Activated CD8-positive, alpha-beta memory T cell treated with anti-CD3 and anti-CD28 coated beads for 36 hours (primary cell): ENCODE data around the gene TERT. TPM values are rescaled to one million over a fixed set of nuclear protein-coding genes. Genes with fewer than 3 reads are reported as not detected.

ENCODE experiments used
- CTCF ChIA-PET: fragments of 350-600 bp; sonication (Branson Sonifier 250); formaldehyde crosslinking; loops from one replicate; lab custom pipeline; 2021; ENCODE audit warnings: antibody characterized with exemption; lab: Charles Lee
- POLR2A ChIA-PET: fragments of 350-600 bp; sonication (Branson Sonifier 250); formaldehyde crosslinking; loops from one replicate; lab custom pipeline; 2021; ENCODE audit warnings: antibody characterized with exemption; lab: Charles Lee
- total RNA-seq, 2 experiments: library from RNA; stranded (reverse); gene quantifications; one replicate each; pipeline ENCODE4 v1.2.3, GENCODE V29; 2021

TERT gene
- total RNA-seq, 2 experiments from 2014 or later, result 2.9 to 4.0 TPM

DNA sequence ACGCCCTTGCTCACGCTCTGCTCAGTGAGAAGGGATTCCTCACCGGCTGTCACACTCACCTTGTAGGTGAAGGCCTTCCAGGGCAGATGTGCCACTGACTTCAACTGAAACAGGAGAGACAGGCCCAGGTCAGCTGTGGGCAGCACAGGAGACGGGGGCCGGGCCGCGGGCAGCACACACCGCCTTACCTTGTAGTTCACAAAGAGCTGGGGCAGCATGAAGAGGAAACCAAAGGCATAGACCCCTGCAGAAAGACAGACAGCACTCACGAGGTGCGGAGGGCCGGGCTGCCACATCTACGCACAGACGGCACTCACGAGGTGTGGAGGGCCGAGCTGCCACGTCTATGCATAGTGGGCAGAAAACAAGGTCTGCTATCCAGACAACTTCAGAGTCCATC is 26.7 kb upstream of the TERT start:
- CTCF ChIA-PET, result no interaction called here
- POLR2A ChIA-PET, result no interaction called here

DNA sequence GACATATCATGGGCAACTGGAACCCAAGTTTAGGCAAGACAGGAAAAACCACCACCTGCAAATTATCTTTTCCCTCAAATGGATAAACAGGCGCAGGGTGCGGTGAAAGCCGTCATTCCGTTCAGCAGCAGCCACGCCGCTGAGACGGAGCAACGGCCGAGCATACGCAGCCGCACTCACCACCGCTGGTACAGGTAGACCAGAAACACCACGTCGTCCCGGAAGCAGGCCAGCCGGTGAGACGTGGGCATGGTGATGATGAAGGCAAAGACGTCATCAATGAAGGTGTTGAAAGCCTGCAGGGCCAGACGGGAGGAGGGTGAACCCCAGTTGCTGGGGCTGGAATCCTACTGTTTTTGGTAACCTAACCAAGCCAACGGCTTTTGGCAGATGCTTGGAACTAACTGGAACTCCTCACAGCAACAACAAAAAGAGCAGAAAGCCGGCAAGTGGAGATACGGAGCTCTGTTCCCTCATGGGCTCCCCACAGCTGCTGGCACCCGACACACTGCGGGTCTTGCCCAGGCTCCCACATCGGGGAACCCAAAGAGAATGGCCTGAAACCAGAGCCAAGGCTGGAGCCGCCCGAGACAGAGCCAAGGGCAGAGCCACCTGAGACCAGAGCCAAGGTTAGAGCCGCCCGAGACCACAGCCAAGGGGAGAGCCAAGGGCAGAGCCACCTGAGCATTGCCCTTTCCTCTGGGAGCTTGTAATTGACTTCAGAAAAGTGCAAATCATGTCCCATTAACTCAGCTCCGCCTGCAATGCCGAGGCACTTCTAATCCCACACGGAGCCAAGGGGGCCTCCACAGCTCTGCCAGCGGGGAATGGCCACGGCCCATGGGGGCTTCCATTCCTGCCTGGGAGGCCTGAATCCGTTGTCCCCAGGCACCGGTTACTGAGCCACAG is 25.8 kb upstream of the TERT start:
- POLR2A ChIA-PET, result no interaction called here
- CTCF ChIA-PET, result no interaction called here

DNA sequence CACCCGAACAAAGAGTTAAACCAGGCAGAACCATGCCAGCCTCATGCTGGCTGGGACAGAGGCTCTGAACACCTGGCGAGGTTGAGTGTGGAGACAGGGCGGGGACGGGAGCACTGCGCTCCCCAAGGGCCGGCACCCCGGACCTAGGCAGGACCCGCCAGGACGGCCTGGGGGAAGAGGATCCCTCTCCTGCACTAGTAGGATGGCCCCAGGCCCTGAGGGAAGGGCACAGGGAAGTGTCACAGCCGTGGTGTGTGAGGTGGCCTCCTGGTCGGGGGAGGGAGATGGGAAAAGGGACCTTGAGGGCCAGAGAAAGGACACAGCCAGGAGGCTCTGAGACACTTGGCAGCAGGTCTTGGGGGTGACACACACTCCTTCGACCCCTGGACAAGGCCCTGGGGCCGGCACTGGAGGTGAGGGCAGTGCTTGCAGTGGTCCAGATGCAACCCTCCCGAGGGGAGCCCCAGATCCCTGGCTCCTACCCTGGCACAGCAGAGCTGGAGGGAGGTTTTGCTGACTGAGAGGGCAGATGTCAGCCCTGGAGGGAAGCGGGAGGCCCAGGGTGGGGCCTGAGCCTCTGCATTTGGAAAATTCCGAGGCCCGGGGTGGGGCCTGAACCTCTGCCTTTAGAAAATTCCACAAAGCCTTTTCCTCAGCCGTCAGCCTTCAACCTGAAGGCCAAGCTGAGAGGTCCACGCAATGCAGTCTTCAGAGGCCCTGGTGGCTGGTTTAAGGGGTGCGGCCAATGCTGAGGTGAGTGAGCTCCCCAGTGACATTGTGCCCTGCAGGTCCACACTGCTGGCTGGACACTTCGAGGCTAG is 24.8 kb upstream of the TERT start:
- POLR2A ChIA-PET, result no interaction called here
- CTCF ChIA-PET, result no interaction called here

GRCh38 chr5:1318659-1319251 is 23.9 kb upstream of the TERT start:
- ChIA-PET POLR2A (no interaction called here), CTCF (no interaction called here)

DNA sequence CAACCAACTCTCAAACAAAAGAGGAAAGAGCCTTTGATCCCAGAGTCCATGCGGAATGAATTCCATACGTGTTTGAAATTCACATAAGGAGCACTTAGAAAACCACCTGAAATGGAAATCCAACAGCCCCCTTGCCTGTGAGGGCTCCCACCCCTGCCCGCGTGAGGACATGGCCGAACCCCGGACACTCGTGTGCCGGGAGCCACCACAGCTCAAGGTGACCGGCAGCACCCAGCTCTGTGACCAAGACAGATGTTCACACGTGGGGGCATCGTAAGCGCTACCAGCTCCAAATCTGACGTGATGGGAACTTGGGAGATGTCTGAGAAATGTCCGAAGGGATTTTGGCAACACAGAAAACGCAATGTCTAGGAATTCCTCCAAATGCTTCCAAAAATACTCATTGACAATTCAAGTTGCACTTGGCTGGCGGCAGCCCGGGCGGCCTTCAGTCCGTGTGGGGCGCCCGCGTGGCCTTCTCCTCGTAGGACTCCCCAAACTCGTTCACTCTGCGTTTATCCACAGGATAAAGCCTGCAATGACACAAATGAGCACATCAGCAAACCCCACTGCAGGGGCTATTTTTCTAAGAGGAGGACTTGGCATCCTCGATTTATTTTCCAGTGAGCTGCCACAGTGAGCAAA is 23.2 kb upstream of the TERT start:
- ChIA-PET CTCF (interaction anchor here (0.8 kb wide), 1 partner anchor 10 kb away, joined by 3 read pairs; no protein-coding TSS in a partner anchor), POLR2A (no interaction called here)

- CTCF ChIA-PET, result interaction anchor here (0.8 kb wide), 1 partner anchor 12 kb away, joined by 3 read pairs; no protein-coding TSS in a partner anchor
- POLR2A ChIA-PET, result no interaction called here
Observed at GRCh38 chr5:1316588-1317340, 21.9 kb upstream of the TERT start.

DNA sequence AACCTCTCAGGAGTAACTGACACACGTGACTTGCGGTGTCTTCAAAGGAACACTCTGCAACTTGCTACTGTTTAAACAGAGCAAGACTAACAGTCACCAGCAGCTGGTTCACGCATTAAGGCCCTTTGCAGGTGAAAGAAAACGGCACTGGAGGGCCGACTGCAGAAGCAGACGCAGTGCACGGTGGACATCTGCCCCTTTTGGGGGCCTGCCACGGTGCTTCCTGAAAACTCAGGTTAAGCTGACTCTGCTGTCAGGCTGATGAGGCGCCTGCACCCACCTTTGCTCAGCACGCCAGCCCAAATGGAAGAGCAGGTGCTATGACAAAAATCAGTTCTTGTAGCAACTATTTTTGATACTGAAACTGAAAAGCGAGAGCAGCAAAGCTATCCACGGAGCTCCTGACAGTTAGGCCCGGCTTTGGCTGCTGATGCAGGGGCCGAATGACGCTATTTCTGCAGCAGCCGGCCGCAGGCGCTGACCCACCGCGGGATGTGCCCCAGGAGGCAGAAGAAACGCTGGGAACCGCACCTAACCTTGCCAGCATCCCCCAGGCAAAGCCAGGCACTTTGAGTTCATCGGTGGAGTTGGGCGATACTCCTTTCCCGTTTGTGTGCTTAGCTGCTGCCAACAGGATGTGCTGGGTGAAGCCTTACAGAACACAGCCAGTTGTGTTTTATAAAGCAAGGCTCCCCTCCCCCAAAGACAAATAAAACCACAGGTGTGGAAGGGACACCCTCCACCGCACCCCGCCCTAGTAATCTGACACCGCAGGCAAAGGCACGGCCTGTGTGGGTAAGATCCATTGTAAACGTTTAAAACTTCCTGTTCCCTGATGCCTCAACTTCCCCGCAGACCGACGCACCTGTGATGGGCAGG is 21.1 kb upstream of the TERT start:
- POLR2A ChIA-PET, result interaction anchor here (0.7 to 0.9 kb wide), 2 partner anchors 14 kb away, joined by 3 read pairs; no protein-coding TSS in a partner anchor
- CTCF ChIA-PET, result no interaction called here

DNA sequence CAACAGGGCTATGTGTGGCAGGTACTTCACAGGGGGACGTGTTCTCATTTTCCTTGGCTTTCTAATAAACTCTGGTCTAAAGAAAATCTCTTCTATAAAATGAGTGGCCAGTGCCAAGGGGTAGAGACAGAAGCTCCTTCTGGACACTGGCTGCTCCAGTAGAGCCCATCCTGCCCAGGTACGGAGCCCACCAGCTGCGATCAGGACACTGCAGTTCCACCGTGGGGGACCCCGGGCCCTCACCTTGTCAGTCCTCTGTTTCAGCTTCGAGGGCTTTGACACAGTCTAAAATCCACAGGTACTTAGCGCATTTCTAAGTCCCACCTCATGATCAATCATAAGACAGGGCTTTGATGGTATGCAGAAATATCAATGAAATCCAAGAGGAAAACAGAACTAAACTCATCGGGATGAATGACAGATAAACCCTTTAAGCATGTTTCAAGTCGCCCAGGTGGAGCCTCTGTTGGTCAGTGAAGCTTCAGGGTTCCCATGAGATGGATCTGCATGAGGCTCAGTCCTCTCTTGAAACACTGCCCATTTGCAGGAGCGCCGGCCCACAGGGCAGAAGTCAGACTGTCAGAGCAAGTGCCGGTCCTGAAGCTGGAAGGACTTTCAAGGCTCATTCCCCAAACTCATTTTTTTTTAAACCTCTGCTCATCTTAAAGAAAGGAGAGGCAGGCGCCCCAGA is 20.3 kb upstream of the TERT start:
- POLR2A ChIA-PET, result interaction anchor here (0.7 to 0.9 kb wide), 2 partner anchors 13 to 15 kb away, joined by 3 read pairs; no protein-coding TSS in a partner anchor
- CTCF ChIA-PET, result no interaction called here

- POLR2A ChIA-PET, result no interaction called here
- CTCF ChIA-PET, result no interaction called here
Observed at GRCh38 chr5:1314564-1314982, 19.7 kb upstream of the TERT start.

- CTCF ChIA-PET, result interaction anchor here (0.5 kb wide), 1 partner anchor 146 kb away, joined by 3 read pairs; no protein-coding TSS in a partner anchor
- POLR2A ChIA-PET, result no interaction called here
Observed at GRCh38 chr5:1312993-1313833, 18.3 kb upstream of the TERT start.

- ChIA-PET POLR2A (no interaction called here), CTCF (no interaction called here)
Observed at GRCh38 chr5:1312206-1312605, 17.3 kb upstream of the TERT start.

- POLR2A ChIA-PET, result no interaction called here
- CTCF ChIA-PET, result no interaction called here
Observed at GRCh38 chr5:1311439-1312055, 16.7 kb upstream of the TERT start.

- CTCF ChIA-PET, result interaction anchor here (1.5 kb wide), 1 partner anchor 13 kb away, joined by 4 read pairs; no protein-coding TSS in a partner anchor
- POLR2A ChIA-PET, result no interaction called here
Observed at GRCh38 chr5:1310118-1310517, 15.2 kb upstream of the TERT start.

DNA sequence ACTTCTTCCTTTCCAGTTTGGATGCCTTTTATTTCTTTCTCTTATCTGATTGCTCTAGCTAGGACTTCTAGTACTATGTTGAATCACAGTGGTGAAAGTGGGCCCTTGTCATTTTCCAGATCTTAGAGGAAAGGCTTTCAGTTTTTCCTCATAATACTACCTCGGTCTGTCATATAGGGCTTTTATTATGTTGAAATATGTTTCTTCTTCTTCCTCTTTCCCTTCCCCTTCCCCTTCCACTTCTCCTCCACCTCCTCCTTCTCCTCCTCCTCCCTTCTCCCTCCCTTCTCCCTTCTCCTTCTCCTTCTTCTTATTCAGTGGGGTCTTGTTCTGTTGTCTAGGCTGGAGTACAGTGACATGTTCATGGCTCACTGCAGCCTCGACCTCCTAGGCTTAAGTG is 9.2 kb upstream of the TERT start:
- ChIA-PET POLR2A (no interaction called here), CTCF (no interaction called here)

DNA sequence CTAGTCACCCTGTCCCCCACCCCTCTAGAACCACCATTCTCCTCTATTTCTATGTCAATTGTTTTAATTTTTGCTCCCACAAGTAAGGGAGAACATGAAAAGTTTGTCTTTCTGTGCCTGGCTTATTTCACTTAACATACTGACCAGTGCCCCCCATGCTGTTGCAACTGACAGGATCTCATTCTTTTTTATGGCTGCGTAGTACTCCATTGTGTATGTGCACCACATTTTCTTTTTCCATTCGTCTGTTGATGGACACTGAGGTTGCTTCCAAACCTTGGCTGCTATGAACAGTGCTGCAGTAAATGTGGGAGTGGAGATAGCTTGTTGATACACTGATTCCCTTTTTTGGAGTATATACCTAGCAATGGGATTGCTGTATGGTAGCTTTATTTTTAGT is 7.4 kb upstream of the TERT start:
- ChIA-PET POLR2A (interaction anchor here (0.5 kb wide), 1 partner anchor 13 kb away, joined by 3 read pairs; no protein-coding TSS in a partner anchor), CTCF (no interaction called here)
